Measurements from ENCODE around the gene HYLS1. TPM values are rescaled to one million over a fixed set of nuclear protein-coding genes. Genes with fewer than 3 reads are reported as not detected.
"Not testable (repeated sequence)": the region's sequence is repeated elsewhere in the genome, so short reads cannot be mapped to it uniquely, and the experiment has no call there.

HYLS1 gene
- polyA plus RNA-seq, 1 donor, result 6.5 TPM

DNA sequence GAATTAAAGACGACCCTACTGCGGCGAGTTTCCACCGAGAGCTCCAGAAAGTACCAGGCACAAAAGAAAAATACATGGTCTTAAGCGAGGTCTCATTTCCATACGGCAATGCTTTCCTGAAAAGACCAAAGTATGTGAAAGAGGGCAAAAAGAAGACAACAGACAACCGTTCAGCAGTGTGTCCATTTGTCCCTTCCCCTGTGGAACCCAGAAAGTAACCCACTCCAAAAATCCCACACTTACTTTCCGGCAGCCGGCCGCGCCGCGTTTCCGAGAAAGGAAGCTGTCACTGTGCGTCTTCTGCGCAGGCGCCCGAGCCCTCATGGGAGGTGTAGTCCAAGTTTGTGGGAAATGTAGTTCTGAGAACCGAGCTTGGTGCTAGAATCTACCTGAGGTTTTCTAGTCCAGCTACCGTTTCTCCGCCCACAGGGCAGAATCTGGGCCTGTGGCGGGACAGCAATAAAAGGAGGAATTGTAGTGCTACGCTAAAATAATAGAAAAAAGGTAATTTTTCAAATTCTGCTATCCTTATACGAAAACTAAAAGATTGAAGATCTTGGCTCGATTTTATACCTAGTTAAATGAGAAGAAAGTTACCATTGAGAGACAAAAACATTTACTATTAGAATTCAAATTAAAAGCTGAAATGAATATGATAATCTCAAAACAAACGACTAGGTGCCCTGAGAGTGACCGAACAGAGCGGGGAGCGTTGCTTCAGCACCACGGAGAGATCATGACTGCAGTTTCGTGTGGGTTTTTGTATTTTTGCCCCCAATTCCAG lies 15.7 kb downstream of the HYLS1 start, which contains the start of gene PUS3:
TSS of gene PUS3 (minus strand) at position 280 of the 784 bp plus-strand sequence. CDS start 6,922 bp downstream, outside the sequence.
- H3K27ac ChIP-seq (ENCODE audit: low read length), result peak within 1 kb of the TSS; percentile 40
- H3K9me3 ChIP-seq (ENCODE audit: control insufficient read depth, low read depth, low read length), result peaks cover 5% of the 10 kb centered on the region
- H3K36me3 ChIP-seq (ENCODE audit: control insufficient read depth, insufficient read depth, low read length), result peaks cover 9% of the 10 kb centered on the region
- peaks cover 14% of the 10 kb centered on the region for H3K4me1 ChIP-seq (ENCODE audit: control insufficient read depth, insufficient read depth, low read length)
- DNase-seq, result peak; percentile 85 to 86
- WGBS (ENCODE audit: insufficient coverage, low lambda C conversion rate), result 12% methylated on average over 10 of the region's 31 CpGs
- peaks cover 27% of the 10 kb centered on the region for H3K27me3 ChIP-seq (ENCODE audit: control insufficient read depth, insufficient read depth, low read length)
- H3K4me3 ChIP-seq (ENCODE audit: low read length), result peak within 1 kb of the TSS; percentile 54

DNA sequence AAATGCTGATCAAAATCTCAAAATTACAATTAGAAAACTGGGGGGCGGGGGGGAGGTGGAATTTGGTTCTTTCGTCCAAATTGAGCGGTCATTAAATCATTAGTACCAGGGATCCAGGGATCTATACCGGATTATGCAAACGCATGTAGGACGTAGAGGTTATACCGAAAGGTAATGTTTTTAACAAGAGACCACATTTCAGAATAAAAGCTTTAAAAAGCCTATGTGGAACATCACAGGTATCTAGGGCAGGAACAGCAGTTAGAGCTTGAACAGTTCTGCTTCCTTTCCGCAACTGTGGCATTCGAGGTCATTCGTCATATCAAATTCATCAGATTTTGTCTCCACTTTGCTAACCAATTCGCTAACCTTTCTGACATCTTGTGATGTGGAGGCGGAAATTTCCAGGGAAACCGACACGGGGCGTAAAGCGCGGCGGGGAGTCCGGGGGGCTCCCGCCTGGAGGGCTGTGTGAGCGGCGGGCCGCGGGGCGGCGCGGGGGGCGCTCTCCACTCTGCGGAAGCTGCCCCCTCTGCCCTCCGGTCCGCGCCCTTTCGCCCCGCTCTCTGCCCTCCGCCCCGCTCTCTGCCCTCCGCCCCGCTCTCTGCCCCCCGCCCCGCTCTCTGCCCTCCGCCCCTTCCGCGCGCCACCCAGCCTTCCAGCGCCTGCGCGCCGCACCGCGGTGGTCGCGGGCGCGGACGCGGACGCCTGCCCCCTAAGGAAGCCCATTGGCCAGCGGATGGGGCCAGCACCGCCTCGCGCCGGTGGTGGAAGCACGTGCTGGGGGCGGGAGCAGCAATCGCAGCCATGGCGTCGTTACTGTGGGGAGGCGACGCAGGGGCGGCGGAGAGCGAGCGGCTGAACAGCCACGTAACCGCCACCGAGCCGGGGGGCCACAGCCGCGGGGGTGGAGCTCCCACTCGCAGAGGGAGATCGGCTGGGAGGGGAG lies 16.5 kb downstream of the HYLS1 start, which contains the start of gene DDX25:
TSS of gene DDX25 (plus strand) at position 798 of the 949 bp plus-strand sequence. CDS start at position 808, 10 bp downstream.
- WGBS (ENCODE audit: insufficient coverage, low lambda C conversion rate), result no CpG with 5 or more reads among the region's 81 CpGs
- H3K27me3 ChIP-seq (ENCODE audit: control insufficient read depth, insufficient read depth, low read length), result peaks cover 27% of the 10 kb centered on the region
- H3K4me3 ChIP-seq (ENCODE audit: low read length), result peak within 1 kb of the TSS; percentile 54
- peaks cover 14% of the 10 kb centered on the region for H3K4me1 ChIP-seq (ENCODE audit: control insufficient read depth, insufficient read depth, low read length)
- DNase-seq, result peak in 1 of 2 donors; percentile 30
- peaks cover 5% of the 10 kb centered on the region for H3K9me3 ChIP-seq (ENCODE audit: control insufficient read depth, low read depth, low read length)
- H3K27ac ChIP-seq (ENCODE audit: low read length), result no peak within 1 kb of the TSS
- H3K36me3 ChIP-seq (ENCODE audit: control insufficient read depth, insufficient read depth, low read length), result peaks cover 9% of the 10 kb centered on the region

DNA sequence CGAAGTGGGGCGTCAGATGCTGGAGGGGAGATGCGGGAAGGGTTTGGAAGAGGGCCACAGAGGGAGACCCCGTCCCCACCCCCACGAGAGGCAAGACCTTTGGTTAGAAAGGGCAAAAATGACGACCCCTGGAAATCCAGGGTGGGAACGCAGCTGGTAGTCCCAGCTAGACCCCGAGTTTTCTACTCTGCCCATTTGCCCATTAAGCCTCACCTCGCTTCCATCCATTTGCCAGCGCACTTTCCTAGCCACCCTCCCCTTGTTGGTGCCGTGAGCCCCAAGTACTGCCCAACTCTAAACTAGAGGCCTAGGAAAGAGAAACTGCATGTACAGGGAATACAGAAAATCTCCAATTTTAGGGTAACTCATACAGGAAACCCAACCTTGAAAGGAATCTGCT lies 17.2 kb downstream of the HYLS1 start:
- DNase-seq, result no peak
- Histone ChIP-seq H3K4me1 (ENCODE audit: control insufficient read depth, insufficient read depth, low read length) (peaks cover 14% of the 10 kb centered on the region), H3K27ac (ENCODE audit: low read length) (no peak overlapping the region), H3K36me3 (ENCODE audit: control insufficient read depth, insufficient read depth, low read length) (peaks cover 5% of the 10 kb centered on the region), H3K27me3 (ENCODE audit: control insufficient read depth, insufficient read depth, low read length) (peaks cover 27% of the 10 kb centered on the region), H3K9me3 (ENCODE audit: control insufficient read depth, low read depth, low read length) (peaks cover 5% of the 10 kb centered on the region), H3K4me3 (ENCODE audit: low read length) (peak overlapping the region; percentile 26)
- WGBS (ENCODE audit: insufficient coverage, low lambda C conversion rate), result no CpG with 5 or more reads among the region's 11 CpGs

DNA sequence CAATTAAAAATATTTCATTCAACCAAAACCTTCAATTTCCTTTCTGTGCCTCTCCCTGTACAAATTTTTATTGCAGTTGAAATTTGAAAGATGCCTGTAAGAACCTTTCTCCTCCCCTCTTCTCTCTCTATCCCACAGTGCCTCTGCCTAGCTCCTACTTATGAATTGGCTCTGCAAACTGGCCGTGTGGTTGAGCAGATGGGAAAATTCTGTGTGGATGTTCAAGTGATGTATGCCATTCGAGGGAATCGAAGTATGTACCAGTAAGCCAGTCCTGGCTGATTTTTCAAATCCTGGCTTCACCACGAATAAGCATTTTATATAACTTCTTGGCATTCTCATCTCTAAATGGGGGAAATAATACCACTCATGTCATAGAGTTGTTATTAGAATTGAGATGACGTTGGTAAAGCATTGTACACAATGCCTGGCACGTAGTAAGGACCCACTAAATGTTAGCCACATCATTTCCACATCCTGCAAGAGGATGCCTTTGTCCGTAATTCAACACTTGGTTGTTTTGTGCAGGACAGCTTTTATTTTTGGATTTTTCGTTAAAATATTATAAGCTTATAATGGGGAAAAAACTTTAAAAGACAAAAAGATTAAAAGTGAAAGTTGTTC lies 22.9 kb downstream of the HYLS1 start:
- H3K27ac ChIP-seq (ENCODE audit: low read length), result no peak overlapping the region
- H3K27me3 ChIP-seq (ENCODE audit: control insufficient read depth, insufficient read depth, low read length), result peaks cover 12% of the 10 kb centered on the region
- no peak overlapping the region for H3K4me3 ChIP-seq (ENCODE audit: low read length)
- no peaks in the 10 kb centered on the region for H3K4me1 ChIP-seq (ENCODE audit: control insufficient read depth, insufficient read depth, low read length)
- DNase-seq, result no peak
- no peaks in the 10 kb centered on the region for H3K36me3 ChIP-seq (ENCODE audit: control insufficient read depth, insufficient read depth, low read length)
- no peaks in the 10 kb centered on the region for H3K9me3 ChIP-seq (ENCODE audit: control insufficient read depth, low read depth, low read length)
- WGBS (ENCODE audit: insufficient coverage, low lambda C conversion rate), result 100% methylated on average over 2 of the region's 8 CpGs

DNA sequence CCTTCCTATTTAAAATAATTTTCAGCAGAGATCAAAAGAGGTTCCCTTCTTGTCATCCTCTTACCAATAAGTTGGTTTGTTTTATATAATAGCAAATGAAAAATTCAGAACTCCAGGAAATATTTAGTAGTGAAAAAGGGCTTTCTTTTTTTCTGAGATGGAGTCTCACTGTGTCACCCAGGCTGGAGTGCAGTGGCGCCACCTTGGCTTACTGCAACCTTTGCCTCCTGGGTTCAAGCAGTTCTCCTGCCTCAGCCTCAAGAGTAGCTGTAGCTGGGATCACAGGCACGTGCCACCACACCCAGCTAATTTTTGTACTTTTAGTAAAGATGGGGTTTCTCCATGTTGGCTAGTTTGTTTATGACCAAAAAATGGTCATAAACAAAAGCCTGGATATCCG lies 27.1 kb downstream of the HYLS1 start:
- not testable (repeated sequence) for DNase-seq
- 100% methylated on average over 1 of the region's 3 CpGs for WGBS (ENCODE audit: insufficient coverage, low lambda C conversion rate)

DNA sequence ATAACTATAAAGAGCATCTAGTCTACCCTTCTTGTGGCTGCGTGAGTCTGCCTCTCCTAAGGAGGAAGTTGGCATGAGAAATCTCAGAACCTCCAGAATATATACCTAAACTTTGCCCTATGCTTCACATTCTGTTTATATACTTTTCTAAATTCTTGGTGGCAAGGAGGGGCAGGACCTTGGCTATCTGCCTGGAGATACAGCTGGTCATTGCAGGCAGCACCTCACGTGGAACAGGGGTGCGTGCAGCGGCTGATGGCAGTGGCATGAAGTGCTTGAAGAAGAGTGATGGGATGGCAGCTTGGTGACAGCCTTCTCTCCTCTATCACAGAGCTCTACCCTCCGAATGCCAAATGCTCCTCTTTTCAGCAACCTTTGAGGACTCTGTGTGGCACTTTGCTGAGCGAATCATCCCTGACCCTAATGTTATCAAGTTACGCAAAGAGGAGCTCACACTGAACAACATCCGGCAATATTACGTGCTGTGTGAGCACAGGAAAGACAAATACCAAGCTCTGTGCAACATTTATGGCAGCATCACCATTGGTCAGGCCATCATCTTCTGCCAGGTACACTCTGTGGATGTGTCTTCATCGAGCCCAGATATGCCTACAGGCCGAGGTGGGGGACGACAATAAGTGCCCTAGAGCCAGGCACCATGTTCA lies 29.3 kb downstream of the HYLS1 start:
- peak; percentile 48 to 57 for DNase-seq
- peaks cover 7% of the 10 kb centered on the region for H3K4me1 ChIP-seq (ENCODE audit: control insufficient read depth, insufficient read depth, low read length)
- no peak overlapping the region for H3K4me3 ChIP-seq (ENCODE audit: low read length)
- no peaks in the 10 kb centered on the region for H3K9me3 ChIP-seq (ENCODE audit: control insufficient read depth, low read depth, low read length)
- no peaks in the 10 kb centered on the region for H3K27me3 ChIP-seq (ENCODE audit: control insufficient read depth, insufficient read depth, low read length)
- no CpG with 5 or more reads among the region's 12 CpGs for WGBS (ENCODE audit: insufficient coverage, low lambda C conversion rate)
- H3K27ac ChIP-seq (ENCODE audit: low read length), result no peak overlapping the region
- H3K36me3 ChIP-seq (ENCODE audit: control insufficient read depth, insufficient read depth, low read length), result no peaks in the 10 kb centered on the region

More for the DNA sequence above, 27.1 kb downstream of the HYLS1 start:
- H3K27ac ChIP-seq (ENCODE audit: low read length); H3K27me3 ChIP-seq (ENCODE audit: control insufficient read depth, insufficient read depth, low read length); H3K36me3 ChIP-seq (ENCODE audit: control insufficient read depth, insufficient read depth, low read length); H3K4me3 ChIP-seq (ENCODE audit: low read length); H3K4me1 ChIP-seq (ENCODE audit: control insufficient read depth, insufficient read depth, low read length); H3K9me3 ChIP-seq (ENCODE audit: control insufficient read depth, low read depth, low read length): not testable (repeated sequence)

DNA sequence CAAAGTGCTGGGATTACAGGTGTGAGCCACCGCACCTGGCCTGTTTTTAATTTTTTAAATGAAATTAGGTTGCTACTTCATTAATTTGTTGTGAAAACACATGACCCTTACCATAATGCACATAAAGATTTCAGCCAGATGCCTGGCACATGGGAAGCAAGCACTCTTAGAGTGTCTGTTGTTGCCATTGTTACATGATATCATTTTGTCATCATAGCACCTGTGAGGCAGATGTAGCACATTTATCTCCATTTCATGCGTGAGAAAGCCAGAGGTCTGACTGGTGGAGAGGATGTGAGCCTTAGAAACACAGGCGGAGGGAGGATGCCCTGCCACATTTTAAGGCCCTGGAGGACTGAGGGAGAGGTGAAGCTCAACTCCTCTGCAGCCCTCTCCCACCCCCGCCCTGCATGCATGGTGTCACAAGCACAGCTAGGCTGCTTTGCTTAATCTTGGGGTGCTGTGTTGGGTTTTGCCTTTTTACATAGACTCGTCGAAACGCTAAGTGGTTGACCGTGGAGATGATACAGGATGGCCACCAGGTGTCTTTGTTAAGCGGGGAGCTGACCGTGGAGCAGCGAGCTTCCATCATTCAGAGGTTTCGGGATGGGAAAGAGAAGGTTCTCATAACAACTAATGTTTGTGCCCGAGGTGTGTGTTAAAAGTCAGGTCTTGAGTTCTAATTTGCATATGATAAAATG lies 30.8 kb downstream of the HYLS1 start:
- Histone ChIP-seq H3K27me3 (ENCODE audit: control insufficient read depth, insufficient read depth, low read length) (no peaks in the 10 kb centered on the region), H3K27ac (ENCODE audit: low read length) (no peak overlapping the region), H3K4me3 (ENCODE audit: low read length) (no peak overlapping the region), H3K4me1 (ENCODE audit: control insufficient read depth, insufficient read depth, low read length) (peaks cover 7% of the 10 kb centered on the region), H3K36me3 (ENCODE audit: control insufficient read depth, insufficient read depth, low read length) (no peaks in the 10 kb centered on the region), H3K9me3 (ENCODE audit: control insufficient read depth, low read depth, low read length) (no peaks in the 10 kb centered on the region)
- no CpG with 5 or more reads among the region's 13 CpGs for WGBS (ENCODE audit: insufficient coverage, low lambda C conversion rate)
- no peak for DNase-seq

DNA sequence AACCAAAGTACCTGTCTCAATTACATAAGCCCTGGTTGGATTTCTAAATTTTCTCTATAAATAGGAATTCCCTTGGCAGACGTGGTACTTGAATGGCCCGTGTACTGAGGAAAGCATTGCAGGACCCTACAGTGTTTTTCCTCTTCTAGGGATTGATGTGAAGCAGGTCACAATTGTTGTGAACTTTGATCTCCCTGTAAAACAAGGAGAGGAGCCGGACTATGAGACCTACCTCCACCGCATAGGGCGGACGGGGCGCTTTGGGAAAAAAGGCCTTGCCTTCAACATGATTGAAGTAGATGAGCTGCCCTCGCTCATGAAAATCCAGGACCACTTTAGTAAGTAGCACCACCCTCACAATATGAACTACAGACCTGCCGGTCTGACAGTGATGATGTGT lies 33.6 kb downstream of the HYLS1 start:
- DNase-seq, result peak in 1 of 2 donors; percentile 46
- WGBS (ENCODE audit: insufficient coverage, low lambda C conversion rate), result no CpG with 5 or more reads among the region's 9 CpGs

DNA sequence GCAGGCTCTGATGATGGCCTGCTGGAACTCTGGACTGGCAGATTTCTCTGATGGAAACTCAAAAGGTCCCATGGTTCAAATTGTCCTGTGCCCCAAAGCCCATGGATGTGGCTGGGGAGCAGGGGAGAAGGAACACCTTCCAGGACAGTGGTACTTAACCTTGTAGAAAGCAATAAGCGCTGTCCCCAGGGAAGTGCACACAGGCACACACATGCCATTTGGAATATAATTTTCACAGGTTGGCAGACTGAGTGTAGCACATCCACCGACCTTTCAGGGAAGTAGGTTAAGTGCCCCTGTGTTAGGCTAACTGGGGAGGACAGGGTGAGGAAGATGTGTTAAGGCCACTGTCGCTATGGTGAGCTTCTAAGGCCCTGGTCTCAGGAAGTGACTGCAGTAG lies 34.7 kb downstream of the HYLS1 start:
- no peaks in the 10 kb centered on the region for H3K9me3 ChIP-seq (ENCODE audit: control insufficient read depth, low read depth, low read length)
- no peak overlapping the region for H3K27ac ChIP-seq (ENCODE audit: low read length)
- H3K4me1 ChIP-seq (ENCODE audit: control insufficient read depth, insufficient read depth, low read length), result peaks cover 20% of the 10 kb centered on the region
- no peak for DNase-seq
- no peaks in the 10 kb centered on the region for H3K36me3 ChIP-seq (ENCODE audit: control insufficient read depth, insufficient read depth, low read length)
- whole genome bisulfite sequencing (ENCODE audit: insufficient coverage, low lambda C conversion rate), result no CpG with 5 or more reads among the region's 3 CpGs
- H3K4me3 ChIP-seq (ENCODE audit: low read length), result no peak overlapping the region
- H3K27me3 ChIP-seq (ENCODE audit: control insufficient read depth, insufficient read depth, low read length), result no peaks in the 10 kb centered on the region

More for the DNA sequence above, 33.6 kb downstream of the HYLS1 start:
- Histone ChIP-seq H3K36me3 (ENCODE audit: control insufficient read depth, insufficient read depth, low read length) (no peaks in the 10 kb centered on the region), H3K4me1 (ENCODE audit: control insufficient read depth, insufficient read depth, low read length) (peaks cover 23% of the 10 kb centered on the region), H3K4me3 (ENCODE audit: low read length) (no peak overlapping the region), H3K9me3 (ENCODE audit: control insufficient read depth, low read depth, low read length) (no peaks in the 10 kb centered on the region), H3K27ac (ENCODE audit: low read length) (no peak overlapping the region), H3K27me3 (ENCODE audit: control insufficient read depth, insufficient read depth, low read length) (no peaks in the 10 kb centered on the region)

All from large intestine (tissue), 3 donors.